Inferior parietal cortex (tissue), 1 donor: ENCODE measurements around the gene KRTAP12-1.
"Not testable (repeated sequence)": the region's sequence is repeated elsewhere in the genome, so short reads cannot be mapped to it uniquely, and the experiment has no call there.

Experiments used
- DNase-seq: peaks from one replicate; pipeline ENCODE4 v3.0.0-alpha.2; 2016; ENCODE audit errors: extremely low spot score

KRTAP12-1 gene

DNA sequence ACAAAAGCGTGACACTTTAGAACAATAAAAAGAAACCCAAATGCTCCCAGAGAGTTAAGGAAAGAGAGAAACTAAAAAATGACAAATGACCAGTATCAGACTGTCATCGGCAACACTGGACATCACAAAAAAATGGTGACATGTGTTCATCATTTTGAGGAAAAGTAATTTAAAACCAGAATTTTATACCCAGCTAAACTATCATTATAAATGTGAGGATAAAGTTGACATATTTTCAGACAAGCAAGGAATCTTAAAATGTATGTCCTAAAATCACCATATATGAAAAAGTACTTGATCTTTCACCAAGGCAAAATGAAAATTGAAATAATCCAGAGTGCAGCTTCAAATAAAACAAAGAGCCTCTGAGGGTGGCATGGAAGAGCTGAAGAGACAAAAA lies 37.1 kb downstream of the KRTAP12-1 start:
- no peak for DNase-seq

DNA sequence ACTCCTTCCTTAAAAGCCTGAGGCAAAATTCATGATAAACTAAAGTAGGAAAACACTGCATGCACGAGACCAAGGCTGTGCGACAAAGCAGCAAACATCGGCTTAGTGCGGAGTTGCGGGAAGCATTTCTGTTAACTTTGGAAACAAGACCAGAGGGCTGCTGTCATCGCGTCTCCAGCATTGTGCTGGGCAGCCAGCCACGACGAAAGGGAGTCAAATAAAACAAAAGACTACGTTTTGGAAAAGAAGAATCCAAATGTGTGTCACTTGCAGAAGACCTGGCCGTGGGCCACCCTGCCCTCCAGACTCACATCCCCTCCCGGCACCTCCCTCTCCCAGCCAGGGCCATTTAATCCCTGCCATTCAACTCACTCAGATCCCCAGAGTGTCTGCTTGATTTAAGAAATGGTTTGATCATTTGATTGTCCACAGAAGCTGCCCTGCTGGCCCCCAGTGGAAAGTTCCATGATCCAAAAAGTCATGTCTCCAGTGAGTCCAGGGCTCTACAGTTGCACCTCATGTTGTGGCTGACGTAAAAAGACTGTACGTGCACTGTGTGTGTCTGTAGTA lies 38.1 kb downstream of the KRTAP12-1 start:
- no peak for DNase-seq

GRCh38 chr21:44640761-44641160 lies 41.2 kb downstream of the KRTAP12-1 start:
- no peak for DNase-seq

- no peak for DNase-seq
These were observed 42.7 kb downstream of the KRTAP12-1 start for GRCh38 chr21:44639331-44639655.

DNA sequence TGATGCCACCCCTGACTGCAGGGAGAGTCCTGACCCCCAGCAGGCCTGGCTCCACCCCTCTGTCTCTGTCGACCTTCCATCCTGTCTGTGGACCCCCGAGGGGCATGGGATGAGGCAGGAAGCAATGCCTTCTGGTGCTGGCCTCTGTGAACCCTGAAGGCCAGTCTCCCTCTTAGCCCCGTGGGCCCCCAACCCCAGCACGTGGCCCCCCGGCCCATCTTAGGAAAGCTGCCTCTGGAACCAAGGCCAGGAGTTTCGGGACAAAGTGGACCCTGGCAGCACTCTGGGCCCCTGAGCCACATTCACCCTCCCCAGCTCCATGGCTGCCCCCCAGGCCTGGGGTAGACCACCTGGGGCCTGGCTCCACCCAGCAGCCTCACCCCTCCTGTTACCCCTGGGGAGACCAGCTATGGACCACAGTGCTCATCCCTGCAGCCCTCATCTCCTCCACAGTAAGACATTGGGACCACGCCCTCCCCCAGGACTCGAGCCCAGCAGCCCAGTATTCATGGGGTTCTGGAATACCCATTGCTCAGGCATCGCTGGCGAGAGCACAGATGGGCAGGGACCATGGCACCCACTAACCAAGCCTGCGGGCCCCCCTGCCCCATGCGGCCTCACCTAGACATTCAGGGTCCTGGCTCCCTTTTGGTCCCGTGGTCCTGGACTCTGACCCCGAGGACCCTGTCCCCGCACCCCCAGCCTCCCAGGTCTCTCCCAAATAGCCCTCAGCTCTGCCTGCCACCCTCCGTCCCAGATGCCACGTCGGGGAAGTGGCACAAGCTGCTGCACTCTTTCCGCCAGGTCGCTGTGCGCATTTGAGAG lies 43.2 kb downstream of the KRTAP12-1 start:
- DNase-seq, result not testable (repeated sequence)

- DNase-seq, result not testable (repeated sequence)
These were observed 44.1 kb downstream of the KRTAP12-1 start for GRCh38 chr21:44637851-44638348.

DNA sequence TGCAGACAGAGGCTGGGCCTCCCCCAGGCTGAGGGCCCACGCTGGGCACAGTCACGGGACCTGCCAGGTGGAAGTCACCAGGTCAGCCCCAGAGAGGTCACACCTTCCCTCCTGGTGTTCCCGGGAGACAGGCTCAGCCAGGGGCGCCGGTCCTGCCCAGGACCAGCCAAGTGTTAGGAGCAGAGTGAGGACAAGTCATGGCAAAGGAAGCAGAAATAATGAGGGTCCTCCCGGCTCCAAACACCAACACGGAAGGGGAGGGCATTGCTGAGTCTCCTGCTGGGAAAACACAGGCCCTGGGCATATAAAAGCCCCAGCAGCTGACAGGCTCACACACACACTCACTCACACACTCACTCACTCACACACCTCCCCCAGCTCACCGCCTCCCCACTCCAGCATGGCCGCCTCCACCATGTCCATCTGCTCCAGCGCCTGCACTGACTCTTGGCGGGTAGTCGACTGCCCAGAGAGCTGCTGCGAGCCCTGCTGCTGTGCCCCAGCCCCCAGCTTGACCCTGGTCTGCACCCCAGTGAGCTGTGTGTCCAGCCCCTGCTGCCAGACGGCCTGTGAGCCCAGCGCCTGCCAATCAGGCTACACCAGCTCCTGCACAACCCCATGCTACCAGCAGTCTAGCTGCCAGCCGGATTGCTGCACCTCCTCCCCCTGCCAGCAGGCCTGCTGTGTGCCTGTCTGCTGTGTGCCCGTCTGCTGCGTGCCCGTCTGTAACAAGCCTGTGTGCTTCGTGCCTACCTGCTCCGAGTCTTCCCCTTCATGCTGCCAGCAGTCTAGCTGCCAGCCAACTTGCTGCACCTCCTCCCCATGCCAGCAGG lies 44.7 kb downstream of the KRTAP12-1 start, which contains the start of gene KRTAP10-10:
Gene KRTAP10-10, plus strand, starts transcription at position 339 of the 833 bp plus-strand sequence. Its CDS starts 62 bp downstream, at position 401.
- DNase-seq, result no peak

DNA sequence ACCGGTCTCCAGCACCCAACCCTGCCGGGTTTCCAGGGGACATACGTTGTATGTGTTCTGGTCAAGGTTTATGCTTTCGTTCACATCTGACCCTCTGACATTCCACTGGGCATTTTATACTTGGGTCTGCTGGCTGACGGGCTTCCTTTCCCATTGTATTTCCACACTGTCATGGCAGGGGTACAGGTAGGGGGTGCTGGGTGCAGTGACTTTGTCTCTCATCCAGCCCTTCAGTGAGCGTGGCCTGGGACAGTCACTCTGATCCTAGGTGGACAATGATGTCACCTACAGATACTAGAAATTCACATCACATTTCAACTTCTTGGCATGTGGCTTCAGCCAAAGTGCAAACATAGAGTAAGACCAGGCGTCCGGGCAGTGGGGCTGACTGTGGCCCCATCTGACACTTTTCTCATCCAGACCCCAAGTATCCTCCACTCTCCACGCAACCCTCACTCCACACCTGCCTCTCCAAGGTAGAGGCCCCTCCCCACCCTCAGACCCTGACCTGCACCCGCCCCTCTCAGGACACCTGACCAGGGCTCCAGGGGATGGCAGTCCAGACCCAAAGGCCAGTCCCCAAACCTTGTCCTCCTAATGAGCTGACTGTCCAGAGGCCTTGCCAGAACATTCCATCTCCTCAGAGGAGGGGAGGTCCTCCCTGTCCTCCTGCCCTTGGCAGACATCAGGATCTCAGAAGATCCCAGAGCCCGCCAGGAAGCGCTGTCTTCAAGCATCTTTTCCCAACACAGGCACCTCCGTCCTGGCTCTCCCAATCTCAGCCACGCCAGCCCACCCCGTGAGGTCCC lies 45.5 kb downstream of the KRTAP12-1 start:
- no peak for DNase-seq

- no peak for DNase-seq
These were observed 49.9 kb downstream of the KRTAP12-1 start for GRCh38 chr21:44632067-44632466.
